Endodermal cell (in vitro differentiated cells): ENCODE data around the gene C1QTNF6. TPM values are rescaled to one million over a fixed set of nuclear protein-coding genes. Genes with fewer than 3 reads are reported as not detected.

Experiments used
- DNase-seq: peaks from one replicate; pipeline ENCODE4 v3.0.0-alpha.2; 2017
- H3K27ac ChIP-seq: 2 replicates; pipeline ENCODE4 v1.5.1; 2013; ENCODE audit warnings: mild to moderate bottlenecking, low read depth, low read length, moderate library complexity
- H3K27me3 ChIP-seq: 2 replicates; pipeline ENCODE4 v1.6.1; 2013; ENCODE audit warnings: mild to moderate bottlenecking, low read length, moderate library complexity; ENCODE audit not compliant: insufficient read depth, control insufficient read depth, poor library complexity, severe bottlenecking
- H3K36me3 ChIP-seq: 2 replicates; pipeline ENCODE4 v1.7.0; 2013; ENCODE audit warnings: mild to moderate bottlenecking, low read length, moderate library complexity; ENCODE audit not compliant: control insufficient read depth, insufficient read depth
- H3K4me1 ChIP-seq: one replicate; pipeline ENCODE4 v1.7.0; 2013; ENCODE audit warnings: low read length; ENCODE audit not compliant: control insufficient read depth, insufficient read depth
- H3K4me3 ChIP-seq: 2 replicates; pipeline ENCODE4 v1.5.1; 2013; ENCODE audit warnings: mild to moderate bottlenecking, low read length, moderate library complexity
- H3K9ac ChIP-seq: 2 replicates; pipeline ENCODE4 v1.6.1; 2013; ENCODE audit warnings: mild to moderate bottlenecking, low read length, moderate library complexity; ENCODE audit not compliant: poor library complexity, severe bottlenecking; ENCODE audit errors: extremely low read depth
- H3K9me3 ChIP-seq: 2 replicates; pipeline ENCODE4 v1.6.1; 2013; ENCODE audit warnings: mild to moderate bottlenecking, low read length, moderate library complexity; ENCODE audit not compliant: control insufficient read depth
- H3K27ac Mint-ChIP-seq: 2 replicates; pipeline ENCODE4 v1.8.0; 2020; ENCODE audit warnings: mixed read lengths
- H3K27me3 Mint-ChIP-seq: 2 replicates; pipeline ENCODE4 v1.8.0; 2021; ENCODE audit warnings: mild to moderate bottlenecking, mixed read lengths; ENCODE audit not compliant: insufficient read depth
- H3K36me3 Mint-ChIP-seq: 2 replicates; pipeline ENCODE4 v1.8.0; 2020; ENCODE audit warnings: low read depth, mixed read lengths
- H3K4me1 Mint-ChIP-seq: 2 replicates; pipeline ENCODE4 v1.8.0; 2020; ENCODE audit warnings: mixed read lengths
- H3K4me3 Mint-ChIP-seq: 2 replicates; pipeline ENCODE4 v1.8.0; 2020; ENCODE audit warnings: mild to moderate bottlenecking, moderate library complexity, mixed read lengths
- H3K9me3 Mint-ChIP-seq: 2 replicates; pipeline ENCODE4 v1.8.0; 2020; ENCODE audit warnings: mild to moderate bottlenecking, mixed read lengths
- CTCF ChIP-seq: fragments of 200-600 bp; sonication (generic); conservative IDR thresholded peaks from 2 replicates; pipeline ENCODE4 v1.5.0; 2021; ENCODE audit warnings: antibody characterized with exemption, mild to moderate bottlenecking
- WGBS, 2 experiments: methylation state at CpG; one replicate each; pipeline versions ENCODE4 v1.1.5 to v1.1.7; 2013; ENCODE audit warnings: missing lambda C conversion rate in 2 of 2, mixed read lengths in 1 of 2; ENCODE audit not compliant: insufficient coverage in 1 of 2, insufficient read length in 1 of 2; 5-methylcytosine and 5-hydroxymethylcytosine counted together
- total RNA-seq, 2 donors: library from RNA; stranded (reverse); fragmentation: NEBNext Ultra II Directional in 1 of 2; extraction: Animal tissue kit (Norgen Biotek cat#: 25700) in 1 of 2; gene quantifications; 2 replicates in 1 of 2; 3 replicates in 1 of 2; pipeline ENCODE4 v1.2.1, GENCODE V29; 2021

The C1QTNF6 gene
- total RNA-seq, 2 donors from 2014 or later = 15.5 to 16.9 TPM

GRCh38 chr22:37214731-37215030 is 26.6 kb upstream of the C1QTNF6 start:
- no peak overlapping the region for H3K4me3 ChIP-seq
- H3K4me1 ChIP-seq = no peaks in the 10 kb centered on the region
- Mint-ChIP-seq H3K4me1 (peaks cover 13% of the 10 kb centered on the region), H3K9me3 (no peaks in the 10 kb centered on the region), H3K4me3 (no peak overlapping the region), H3K27me3 (peaks cover 9% of the 10 kb centered on the region), H3K36me3 (no peaks in the 10 kb centered on the region), H3K27ac (no peak overlapping the region)
- H3K9me3 ChIP-seq = no peaks in the 10 kb centered on the region
- DNase-seq = no peak
- H3K36me3 ChIP-seq = no peaks in the 10 kb centered on the region
- no peak for TF ChIP-seq CTCF
- H3K9ac ChIP-seq = no peak overlapping the region
- no peaks in the 10 kb centered on the region for H3K27me3 ChIP-seq
- no peak overlapping the region for H3K27ac ChIP-seq
- 92 to 94% methylated on average over 5 to 13 of the region's 13 CpGs for WGBS, 2 experiments

GRCh38 chr22:37213941-37214730 is 26.1 kb upstream of the C1QTNF6 start:
- Histone ChIP-seq H3K4me3 (no peak overlapping the region), H3K9me3 (no peaks in the 10 kb centered on the region), H3K4me1 (no peaks in the 10 kb centered on the region), H3K27ac (no peak overlapping the region), H3K36me3 (no peaks in the 10 kb centered on the region), H3K27me3 (no peaks in the 10 kb centered on the region), H3K9ac (no peak overlapping the region)
- Mint-ChIP-seq H3K36me3 (no peaks in the 10 kb centered on the region), H3K27me3 (peaks cover 9% of the 10 kb centered on the region), H3K4me3 (no peak overlapping the region), H3K9me3 (no peaks in the 10 kb centered on the region), H3K27ac (no peak overlapping the region), H3K4me1 (peaks cover 10% of the 10 kb centered on the region)
- no peak for TF ChIP-seq CTCF
- WGBS, 2 experiments = 87 to 96% methylated on average over 5 to 13 of the region's 13 CpGs
- no peak for DNase-seq

- 92 to 95% methylated on average over 15 to 18 of the region's 18 CpGs for WGBS, 2 experiments
- Histone ChIP-seq H3K9ac (no peak overlapping the region), H3K4me3 (no peak overlapping the region), H3K27ac (no peak overlapping the region), H3K27me3 (no peaks in the 10 kb centered on the region), H3K9me3 (no peaks in the 10 kb centered on the region), H3K4me1 (no peaks in the 10 kb centered on the region), H3K36me3 (no peaks in the 10 kb centered on the region)
- no peak for DNase-seq
- no peak overlapping the region for H3K4me3 Mint-ChIP-seq
- H3K27ac Mint-ChIP-seq = no peak overlapping the region
- no peaks in the 10 kb centered on the region for H3K36me3 Mint-ChIP-seq
- H3K9me3 Mint-ChIP-seq = no peaks in the 10 kb centered on the region
- H3K4me1 Mint-ChIP-seq = peaks cover 5% of the 10 kb centered on the region
- no peak for TF ChIP-seq CTCF
- H3K27me3 Mint-ChIP-seq = peaks cover 9% of the 10 kb centered on the region
Observed at GRCh38 chr22:37213218-37213855, 25.3 kb upstream of the C1QTNF6 start.
